Measurements from ENCODE around the gene S100A4. TPM values are rescaled to one million over a fixed set of nuclear protein-coding genes. Genes with fewer than 3 reads are reported as not detected.

The S100A4 gene
- total and polyA plus RNA-seq, 7 donors, result 27.0 to 155 (median 54.7) TPM

GRCh38 chr1:153546796-153547559 is 1.4 kb upstream of the S100A4 start:
- ATAC-seq, result no peak
- intact Hi-C loops (cut with DNase I), result no loop called here
- H3K27me3 ChIP-seq (ENCODE audit: insufficient read depth in 3 of 3, low read length in 2 of 3), result no peaks in the 10 kb centered on the region

GRCh38 chr1:153546371-153546770 is 765 bp upstream of the S100A4 start:
- H3K36me3 ChIP-seq (ENCODE audit: insufficient read depth in 1 of 2, low read depth in 1 of 2), result no peaks in the 10 kb centered on the region
- H3K9me3 ChIP-seq, result no peaks in the 10 kb centered on the region
- WGBS, 3 donors, result 82 to 86% (median 84%) methylated on average over 8 of the region's 8 CpGs
- no peaks in the 10 kb centered on the region for H3K27me3 ChIP-seq (ENCODE audit: insufficient read depth in 3 of 3, low read length in 2 of 3)
- peaks cover 17% of the 10 kb centered on the region for H3K4me1 ChIP-seq
- no peak for DNase-seq
- ATAC-seq, result no peak
- intact Hi-C loops (cut with DNase I), result no loop called here
- peak overlapping the region; percentile 60 for H3K4me3 ChIP-seq
- no peak for TF ChIP-seq CTCF (IDR thresholded peaks at IDR 0.05)
- no peak overlapping the region for H3K27ac ChIP-seq

More at GRCh38 chr1:153546796-153547559, 1.4 kb upstream of the S100A4 start:
- DNase-seq, result no peak
- H3K27ac ChIP-seq, result no peak overlapping the region
- H3K36me3 ChIP-seq (ENCODE audit: insufficient read depth in 1 of 2, low read depth in 1 of 2), result no peaks in the 10 kb centered on the region
- no peak overlapping the region for H3K4me3 ChIP-seq
- H3K4me1 ChIP-seq, result peaks cover 17% of the 10 kb centered on the region
- no peak for TF ChIP-seq CTCF (IDR thresholded peaks at IDR 0.05)
- WGBS, 3 donors, result 70 to 84% (median 73%) methylated on average over 14 of the region's 14 CpGs
- H3K9me3 ChIP-seq, result no peaks in the 10 kb centered on the region

- ATAC-seq, result peak in 1 of 4 donors; percentile 3
- 36 to 54% (median 36%) methylated on average over 10 of the region's 10 CpGs for WGBS, 3 donors
- no peak for TF ChIP-seq CTCF (IDR thresholded peaks at IDR 0.05)
- Histone ChIP-seq H3K27ac (peak overlapping the region; percentile 65), H3K4me3 (peak overlapping the region; percentile 60), H3K4me1 (peaks cover 14% of the 10 kb centered on the region), H3K27me3 (ENCODE audit: insufficient read depth in 3 of 3, low read length in 2 of 3) (no peaks in the 10 kb centered on the region), H3K9me3 (no peaks in the 10 kb centered on the region), H3K36me3 (ENCODE audit: insufficient read depth in 1 of 2, low read depth in 1 of 2) (no peaks in the 10 kb centered on the region)
- intact Hi-C loops (cut with DNase I), result no loop called here
- DNase-seq, result no peak
Measured at GRCh38 chr1:153544453-153545066, 1.0 kb downstream of the S100A4 start.

- Histone ChIP-seq H3K36me3 (ENCODE audit: insufficient read depth in 1 of 2, low read depth in 1 of 2) (no peaks in the 10 kb centered on the region), H3K4me3 (no peak overlapping the region), H3K9me3 (no peaks in the 10 kb centered on the region), H3K27ac (no peak overlapping the region), H3K4me1 (peaks cover 10% of the 10 kb centered on the region), H3K27me3 (ENCODE audit: insufficient read depth in 3 of 3, low read length in 2 of 3) (no peaks in the 10 kb centered on the region)
- 65 to 71% (median 67%) methylated on average over 4 of the region's 4 CpGs for WGBS, 3 donors
- no peak for DNase-seq
- no peak for TF ChIP-seq CTCF (IDR thresholded peaks at IDR 0.05)
- intact Hi-C loops (cut with DNase I), result no loop called here
- ATAC-seq, result no peak
Measured at GRCh38 chr1:153543736-153544135, 1.9 kb downstream of the S100A4 start.
